Smooth muscle cell (in vitro differentiated cells): ENCODE data around the gene SLC35F3. TPM values are rescaled to one million over a fixed set of nuclear protein-coding genes. Genes with fewer than 3 reads are reported as not detected.

Experiments used
- DNase-seq: peaks from one replicate; lab custom pipeline; 2025; ENCODE audit not compliant: unreplicated experiment; lab: John Stamatoyannopoulos, UW
- H2AFZ ChIP-seq: fragments of 200-600 bp; sonication (generic); 2 replicates; pipeline ENCODE4 v1.6.0; 2016; ENCODE audit warnings: antibody characterized with exemption, low read depth, mild to moderate bottlenecking
- H3F3A ChIP-seq: fragments of 200-600 bp; sonication (generic); 2 replicates; pipeline ENCODE4 v1.6.0; 2017; ENCODE audit warnings: antibody characterized with exemption, low read depth
- H3K27ac ChIP-seq: fragments of 200-600 bp; sonication (generic); 2 replicates; pipeline ENCODE4 v1.5.1; 2016; ENCODE audit warnings: low read depth, mild to moderate bottlenecking
- H3K27me3 ChIP-seq: fragments of 200-600 bp; sonication (generic); 2 replicates; pipeline ENCODE4 v1.6.1; 2016; ENCODE audit warnings: low read depth, mild to moderate bottlenecking
- H3K36me3 ChIP-seq: fragments of 200-600 bp; sonication (generic); 2 replicates; pipeline ENCODE4 v1.5.1; 2016; ENCODE audit warnings: low read depth
- H3K4me1 ChIP-seq: fragments of 200-600 bp; sonication (generic); 2 replicates; pipeline ENCODE4 v1.5.1; 2016; ENCODE audit warnings: low read depth
- H3K4me2 ChIP-seq: fragments of 200-600 bp; sonication (generic); 2 replicates; pipeline ENCODE4 v1.6.0; 2016; ENCODE audit warnings: mild to moderate bottlenecking
- H3K4me3 ChIP-seq: fragments of 200-600 bp; sonication (generic); 2 replicates; pipeline ENCODE4 v1.5.1; 2016; ENCODE audit warnings: mild to moderate bottlenecking
- H3K79me2 ChIP-seq: fragments of 200-600 bp; sonication (generic); 2 replicates; pipeline ENCODE4 v1.6.0; 2016; ENCODE audit warnings: low read depth, mild to moderate bottlenecking
- H3K9ac ChIP-seq: fragments of 200-600 bp; sonication (generic); 2 replicates; pipeline ENCODE4 v1.6.0; 2016; ENCODE audit warnings: low read depth
- H3K9me3 ChIP-seq: fragments of 200-600 bp; sonication (generic); replicated peaks from 2 replicates; pipeline ENCODE4 v1.5.1; 2016; ENCODE audit warnings: low read depth
- H4K20me1 ChIP-seq: fragments of 200-600 bp; sonication (generic); 2 replicates; pipeline ENCODE4 v1.6.0; 2016; ENCODE audit warnings: low read depth
- CTCF ChIP-seq: fragments of 200-600 bp; sonication (generic); IDR thresholded peaks from 2 replicates; pipeline ENCODE4 v1.5.1; 2017; ENCODE audit warnings: borderline replicate concordance, mild to moderate bottlenecking, antibody characterized with exemption; ENCODE audit not compliant: insufficient read depth, poor library complexity, severe bottlenecking
- WGBS: methylation state at CpG from one replicate; pipeline ENCODE4 v1.1.7; 2016; ENCODE audit warnings: low lambda C conversion rate; 5-methylcytosine and 5-hydroxymethylcytosine counted together
- polyA plus RNA-seq: library from polyadenylated mRNA; unstranded; fragments of >200 nt; fragmentation: Nextera tagmentation; extraction: Ambion mirVana; gene quantifications from 2 replicates; pipeline ENCODE4 v1.2.1, GENCODE V29; 2016
- total RNA-seq: library from RNA; depleted of rRNA; stranded (reverse); fragments of >200 nt; gene quantifications from 2 replicates; pipeline ENCODE4 v1.2.3, GENCODE V29; 2014

The SLC35F3 gene
- total and polyA plus RNA-seq, 2 experiments from 2014 or later: 0.31 to 0.66 TPM

- Histone ChIP-seq H3K9ac (no peak overlapping the region), H3F3A (no peaks in the 10 kb centered on the region), H4K20me1 (no peaks in the 10 kb centered on the region), H2AFZ (no peak overlapping the region), H3K79me2 (no peaks in the 10 kb centered on the region), H3K4me3 (no peak overlapping the region), H3K4me1 (peaks cover 6% of the 10 kb centered on the region), H3K4me2 (no peak overlapping the region), H3K9me3 (no peaks in the 10 kb centered on the region), H3K36me3 (no peaks in the 10 kb centered on the region), H3K27ac (no peak overlapping the region), H3K27me3 (peaks cover 36% of the 10 kb centered on the region)
- no peak for TF ChIP-seq CTCF
- no peak for DNase-seq
- WGBS: 83% methylated on average over 6 of the region's 6 CpGs
Measured at GRCh38 chr1:234222561-234223280, 318.2 kb downstream of the SLC35F3 start.

DNA sequence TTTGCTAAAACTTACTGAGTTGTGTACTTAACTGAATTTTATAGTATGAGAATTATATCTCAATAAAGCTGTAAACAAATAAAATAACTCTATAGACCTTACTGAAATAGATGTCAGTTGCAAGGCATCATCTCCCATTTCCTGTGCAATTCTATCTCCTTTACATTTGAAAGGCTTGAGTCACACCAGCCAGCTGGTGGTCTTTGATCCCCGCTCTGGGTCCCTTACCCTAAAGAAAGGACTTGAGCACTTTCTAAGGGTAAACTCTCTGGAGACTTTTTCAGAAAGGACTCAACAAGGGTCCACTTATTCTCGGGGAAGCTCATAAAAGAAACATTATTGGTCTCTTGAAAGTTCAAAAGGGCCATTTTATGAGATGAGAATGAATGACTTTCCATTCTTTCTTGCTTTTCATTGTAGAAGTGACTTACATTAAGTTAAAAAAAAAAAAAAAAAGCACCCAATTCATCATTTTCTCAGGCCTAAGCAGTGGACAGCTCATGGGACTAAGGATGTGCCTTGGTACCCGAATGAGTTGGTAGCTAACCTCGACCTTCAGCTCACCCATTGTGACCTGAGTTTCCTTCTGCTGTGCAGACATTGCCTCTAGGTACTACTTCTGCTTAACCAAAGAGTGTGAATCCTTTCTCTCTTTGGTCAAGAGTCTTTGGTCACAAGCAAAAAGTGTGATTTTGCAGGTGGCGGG lies 321.8 kb downstream of the SLC35F3 start:
- Histone ChIP-seq H3K4me3 (no peak overlapping the region), H3K9ac (no peak overlapping the region), H3K27ac (no peak overlapping the region), H3K9me3 (no peaks in the 10 kb centered on the region), H3K4me2 (no peak overlapping the region), H2AFZ (no peak overlapping the region), H3F3A (no peaks in the 10 kb centered on the region), H3K4me1 (peaks cover 16% of the 10 kb centered on the region), H3K27me3 (peaks cover 46% of the 10 kb centered on the region), H3K79me2 (no peaks in the 10 kb centered on the region), H3K36me3 (no peaks in the 10 kb centered on the region), H4K20me1 (no peaks in the 10 kb centered on the region)
- no peak for DNase-seq
- TF ChIP-seq CTCF: no peak
- WGBS: 57% methylated on average over 5 of the region's 5 CpGs

GRCh38 chr1:234226819-234227165 lies 322.3 kb downstream of the SLC35F3 start:
- Histone ChIP-seq H3K4me3 (no peak overlapping the region), H3K36me3 (no peaks in the 10 kb centered on the region), H3K27ac (no peak overlapping the region), H3K4me1 (peaks cover 16% of the 10 kb centered on the region), H3F3A (no peaks in the 10 kb centered on the region), H3K4me2 (no peak overlapping the region), H2AFZ (no peak overlapping the region), H3K9ac (no peak overlapping the region), H4K20me1 (no peaks in the 10 kb centered on the region), H3K27me3 (peaks cover 44% of the 10 kb centered on the region), H3K79me2 (no peaks in the 10 kb centered on the region), H3K9me3 (no peaks in the 10 kb centered on the region)
- WGBS: 85% methylated on average over 10 of the region's 10 CpGs
- no peak for DNase-seq
- no peak for TF ChIP-seq CTCF
